Brain microvascular endothelial cell (primary cell): Measurements from ENCODE around the gene ATP9B.

Experiments
- DNase-seq: peaks from one replicate; pipeline ENCODE4 v3.0.0-alpha.2; 2020
- H3K27ac ChIP-seq: fragments of 250-450 bp; sonication (Bioruptor Pico); 2 replicates; pipeline ENCODE4 v1.5.1; 2020; ENCODE audit warnings: mild to moderate bottlenecking, moderate library complexity
- H3K27me3 ChIP-seq: fragments of 250-450 bp; sonication (Bioruptor Pico); replicated peaks from 2 replicates; pipeline ENCODE4 v1.5.1; 2020; ENCODE audit warnings: mild to moderate bottlenecking
- H3K36me3 ChIP-seq: fragments of 250-450 bp; sonication (Bioruptor Pico); replicated peaks from 2 replicates; pipeline ENCODE4 v1.5.1; 2020; ENCODE audit warnings: mild to moderate bottlenecking
- H3K4me3 ChIP-seq: 2 replicates; pipeline ENCODE4 v1.5.1; 2011; ENCODE audit warnings: low read depth, mild to moderate bottlenecking, control low read depth, low read length, moderate library complexity
- CTCF ChIP-seq: IDR thresholded peaks from 2 replicates; pipeline ENCODE4 v1.5.1; 2011; ENCODE audit warnings: low read depth, mild to moderate bottlenecking, moderate library complexity, low read length, control low read depth, inconsistent platforms; ENCODE audit errors: missing control alignments
- in situ Hi-C: cut with HindIII; loops from 2 replicates; pipeline ENCODE4 v1.10.0; 2017; ENCODE audit warnings: low sequenced_read_pairs, low pct_ligation_motif_present

ATP9B gene

DNA sequence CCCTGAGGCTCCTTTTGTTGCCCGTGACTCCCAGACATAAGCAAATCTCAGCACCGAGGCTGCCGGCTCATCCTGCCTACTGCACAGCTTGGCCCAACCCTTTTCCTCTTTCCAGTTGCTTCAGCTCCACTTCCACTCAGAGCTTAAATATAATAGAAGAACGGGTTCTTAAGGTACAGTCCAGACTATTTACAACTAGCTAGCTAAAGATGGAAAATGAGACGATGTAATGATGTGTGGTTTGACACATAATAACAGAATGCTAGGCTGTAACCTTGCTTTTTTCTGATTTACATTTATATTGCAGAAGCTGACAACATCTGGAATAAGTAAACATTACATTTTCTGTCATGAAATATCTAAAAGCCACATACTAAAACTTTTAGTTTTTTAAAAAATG is 26.9 kb upstream of the ATP9B start:
- no peak for TF ChIP-seq CTCF
- in situ Hi-C loops, result no loop called here
- Histone ChIP-seq H3K4me3 (no peak overlapping the region), H3K27ac (no peak overlapping the region), H3K27me3 (no peaks in the 10 kb centered on the region), H3K36me3 (no peaks in the 10 kb centered on the region)
- no peak for DNase-seq

GRCh38 chr18:79043288-79043687 is 25.9 kb upstream of the ATP9B start:
- Histone ChIP-seq H3K4me3 (no peak overlapping the region), H3K27me3 (no peaks in the 10 kb centered on the region), H3K27ac (no peak overlapping the region), H3K36me3 (no peaks in the 10 kb centered on the region)
- no peak for TF ChIP-seq CTCF
- DNase-seq, result no peak
- in situ Hi-C loops, result no loop called here

DNA sequence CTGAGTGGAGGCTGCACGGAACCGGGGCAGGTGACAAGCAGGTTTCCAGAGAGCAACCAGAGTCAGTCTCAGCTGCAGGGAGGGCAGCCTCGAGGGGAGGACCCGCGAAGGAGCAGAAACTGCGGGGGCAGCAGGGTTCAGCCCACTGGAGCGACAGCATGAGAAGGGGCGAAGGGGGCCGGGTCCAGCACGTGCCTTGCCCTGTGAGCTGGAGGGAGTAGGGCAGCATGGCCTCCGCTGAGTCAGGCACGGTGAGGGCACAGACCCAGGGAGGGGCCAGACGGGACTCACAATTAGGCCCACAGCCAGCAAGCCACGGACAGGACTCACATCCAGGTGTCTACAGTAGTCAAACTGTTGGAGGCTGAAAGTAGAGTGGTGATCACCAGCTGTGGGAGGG is 22.7 kb upstream of the ATP9B start:
- Histone ChIP-seq H3K36me3 (no peaks in the 10 kb centered on the region), H3K27me3 (no peaks in the 10 kb centered on the region), H3K27ac (no peak overlapping the region), H3K4me3 (no peak overlapping the region)
- no peak for DNase-seq
- no peak for TF ChIP-seq CTCF
- in situ Hi-C loops, result no loop called here

DNA sequence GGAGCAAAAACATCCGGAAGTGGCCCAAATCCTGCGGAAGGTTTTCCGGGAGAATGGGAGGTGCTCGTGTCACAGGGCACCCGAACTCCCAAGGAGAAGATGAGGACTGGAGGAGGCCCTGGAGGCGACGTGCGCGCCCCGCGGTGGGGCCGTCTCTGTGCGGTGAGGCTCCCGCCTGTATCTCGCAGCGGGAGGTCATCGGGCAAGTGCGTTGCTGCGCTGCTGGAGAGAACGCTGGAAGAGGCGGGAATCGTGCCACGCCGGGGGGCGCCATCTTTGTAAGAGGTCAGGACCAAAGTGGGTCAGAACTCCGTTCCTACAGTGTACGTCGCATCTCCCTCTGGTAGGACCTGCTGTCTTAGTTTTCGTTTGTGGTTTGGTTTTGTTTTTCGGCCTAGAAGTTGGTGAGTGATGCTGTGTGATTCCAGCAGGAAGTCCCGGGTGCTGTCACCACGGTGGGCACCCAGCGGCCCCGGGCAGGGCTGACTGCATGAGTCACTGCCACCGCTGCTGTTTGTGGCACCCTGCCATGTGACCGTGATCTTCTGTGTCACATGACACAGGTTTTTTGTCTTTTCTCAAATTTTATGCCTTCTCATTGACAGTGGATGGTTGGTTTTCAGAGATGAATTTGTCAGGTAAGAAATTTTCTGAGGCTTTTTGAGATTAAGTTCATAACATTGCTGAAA is 21.5 kb upstream of the ATP9B start:
- H3K36me3 ChIP-seq, result no peaks in the 10 kb centered on the region
- in situ Hi-C loops, result no loop called here
- DNase-seq, result no peak
- H3K27ac ChIP-seq, result no peak overlapping the region
- TF ChIP-seq CTCF, result no peak
- H3K27me3 ChIP-seq, result no peaks in the 10 kb centered on the region
- no peak overlapping the region for H3K4me3 ChIP-seq

DNA sequence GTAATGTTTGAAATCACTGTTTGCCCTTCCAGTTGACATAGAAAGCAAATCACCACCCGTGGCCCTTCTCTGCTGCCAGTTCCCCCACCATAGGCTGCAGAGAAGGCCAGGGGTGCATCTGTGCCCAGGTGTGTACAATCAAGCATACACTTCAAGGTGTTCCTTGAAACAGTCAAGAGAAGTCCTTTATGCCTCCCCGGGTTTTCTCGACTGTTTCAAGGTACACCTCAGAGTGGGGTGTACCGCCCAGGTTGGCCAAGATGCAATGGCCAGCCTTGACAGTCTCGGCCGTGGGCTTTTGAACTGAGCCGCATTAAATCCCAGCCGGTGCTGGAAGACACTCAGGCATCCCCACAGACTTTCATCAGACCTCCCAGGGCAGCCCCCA is 21.0 kb upstream of the ATP9B start:
- H3K36me3 ChIP-seq, result no peaks in the 10 kb centered on the region
- in situ Hi-C loops, result no loop called here
- H3K27ac ChIP-seq, result no peak overlapping the region
- H3K4me3 ChIP-seq, result no peak overlapping the region
- H3K27me3 ChIP-seq, result no peaks in the 10 kb centered on the region
- no peak for TF ChIP-seq CTCF
- no peak for DNase-seq

GRCh38 chr18:79049506-79049905 is 19.7 kb upstream of the ATP9B start:
- Histone ChIP-seq H3K36me3 (no peaks in the 10 kb centered on the region), H3K27me3 (no peaks in the 10 kb centered on the region), H3K27ac (no peak overlapping the region), H3K4me3 (no peak overlapping the region)
- TF ChIP-seq CTCF, result no peak
- in situ Hi-C loops, result no loop called here
- DNase-seq, result no peak
